ENCODE results near the gene PSMD5.

The PSMD5 gene

DNA sequence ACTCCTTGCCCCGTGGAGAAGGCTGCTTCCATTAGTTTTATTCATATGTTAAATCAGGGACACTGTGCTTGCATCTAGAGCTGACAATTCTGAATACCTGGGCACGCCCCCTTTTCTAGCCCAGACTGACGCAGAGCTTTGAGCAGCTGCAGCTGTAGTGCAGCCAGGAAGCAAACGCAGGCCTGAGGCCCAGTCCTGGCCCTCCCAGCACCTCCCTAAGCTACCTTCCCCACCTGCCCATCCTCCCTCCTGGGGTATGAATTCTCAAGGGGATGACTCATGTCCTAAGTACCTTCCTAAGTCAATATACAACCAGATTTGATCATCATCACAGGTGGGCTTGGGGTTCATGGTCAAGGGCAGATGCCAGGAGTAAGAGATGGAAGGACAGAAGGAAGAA lies 30.8 kb upstream of the PSMD5 start:
- no peak overlapping the region for H3K27ac ChIP-seq
- peaks cover 8% of the 10 kb centered on the region for H3K36me3 ChIP-seq
- no peak overlapping the region for H3K4me3 ChIP-seq (ENCODE audit: low read depth in 1 of 2, low read length in 1 of 2)
- no peaks in the 10 kb centered on the region for H3K9me3 ChIP-seq
- H3K4me1 ChIP-seq (ENCODE audit: control insufficient read depth in 1 of 2, insufficient read depth in 1 of 2, low read depth in 1 of 2, low read length in 1 of 2): peaks cover 33 to 36% of the 10 kb centered on the region in 2 experiments
- TF ChIP-seq, protein P1, sequence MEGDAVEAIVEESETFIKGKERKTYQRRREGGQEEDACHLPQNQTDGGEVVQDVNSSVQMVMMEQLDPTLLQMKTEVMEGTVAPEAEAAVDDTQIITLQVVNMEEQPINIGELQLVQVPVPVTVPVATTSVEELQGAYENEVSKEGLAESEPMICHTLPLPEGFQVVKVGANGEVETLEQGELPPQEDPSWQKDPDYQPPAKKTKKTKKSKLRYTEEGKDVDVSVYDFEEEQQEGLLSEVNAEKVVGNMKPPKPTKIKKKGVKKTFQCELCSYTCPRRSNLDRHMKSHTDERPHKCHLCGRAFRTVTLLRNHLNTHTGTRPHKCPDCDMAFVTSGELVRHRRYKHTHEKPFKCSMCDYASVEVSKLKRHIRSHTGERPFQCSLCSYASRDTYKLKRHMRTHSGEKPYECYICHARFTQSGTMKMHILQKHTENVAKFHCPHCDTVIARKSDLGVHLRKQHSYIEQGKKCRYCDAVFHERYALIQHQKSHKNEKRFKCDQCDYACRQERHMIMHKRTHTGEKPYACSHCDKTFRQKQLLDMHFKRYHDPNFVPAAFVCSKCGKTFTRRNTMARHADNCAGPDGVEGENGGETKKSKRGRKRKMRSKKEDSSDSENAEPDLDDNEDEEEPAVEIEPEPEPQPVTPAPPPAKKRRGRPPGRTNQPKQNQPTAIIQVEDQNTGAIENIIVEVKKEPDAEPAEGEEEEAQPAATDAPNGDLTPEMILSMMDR (IDR thresholded peaks at IDR 0.05): no peak
- no peaks in the 10 kb centered on the region for H3K27me3 ChIP-seq

DNA sequence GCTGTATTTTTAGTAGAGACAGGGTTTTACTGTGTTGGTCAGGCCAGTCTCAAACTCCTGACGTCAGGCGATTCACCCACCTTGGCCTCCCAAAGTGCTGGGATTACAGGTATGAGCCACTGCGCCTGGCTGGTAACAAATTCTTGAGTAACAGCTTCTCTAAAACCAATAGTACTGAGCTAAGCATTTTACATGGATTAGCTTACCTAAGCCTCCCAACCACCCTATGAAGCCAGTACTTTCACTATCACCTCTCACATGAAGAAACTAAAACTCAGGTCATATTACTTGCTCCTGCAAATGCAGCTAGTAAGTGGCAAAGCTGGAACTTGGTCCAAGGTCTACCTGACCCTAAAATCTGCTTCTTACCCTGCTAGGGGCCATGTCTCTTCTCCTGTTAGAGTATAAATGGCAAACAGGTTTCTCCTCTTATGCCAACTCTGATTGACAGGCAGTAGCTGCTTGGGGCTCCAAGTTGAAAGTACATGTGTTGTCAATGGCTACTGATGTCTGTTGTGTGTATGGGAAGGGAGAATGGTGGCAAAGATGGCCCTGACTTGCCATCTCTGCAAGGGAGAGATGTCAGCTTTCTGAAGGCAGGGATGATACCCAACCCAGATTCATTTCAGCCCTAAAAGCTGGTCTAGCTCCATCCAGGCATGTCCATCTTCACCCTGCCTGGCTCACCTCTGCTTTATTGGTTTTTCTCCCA lies 30.2 kb upstream of the PSMD5 start:
- Histone ChIP-seq H3K27me3 (no peaks in the 10 kb centered on the region), H3K4me3 (ENCODE audit: low read depth in 1 of 2, low read length in 1 of 2) (no peak overlapping the region), H3K9me3 (no peaks in the 10 kb centered on the region), H3K36me3 (peaks cover 8% of the 10 kb centered on the region), H3K27ac (no peak overlapping the region), H3K4me1 (ENCODE audit: control insufficient read depth in 1 of 2, insufficient read depth in 1 of 2, low read depth in 1 of 2, low read length in 1 of 2) (peaks cover 37 to 41% of the 10 kb centered on the region in 2 experiments)
- TF ChIP-seq, protein P1 (IDR thresholded peaks at IDR 0.05): no peak

DNA sequence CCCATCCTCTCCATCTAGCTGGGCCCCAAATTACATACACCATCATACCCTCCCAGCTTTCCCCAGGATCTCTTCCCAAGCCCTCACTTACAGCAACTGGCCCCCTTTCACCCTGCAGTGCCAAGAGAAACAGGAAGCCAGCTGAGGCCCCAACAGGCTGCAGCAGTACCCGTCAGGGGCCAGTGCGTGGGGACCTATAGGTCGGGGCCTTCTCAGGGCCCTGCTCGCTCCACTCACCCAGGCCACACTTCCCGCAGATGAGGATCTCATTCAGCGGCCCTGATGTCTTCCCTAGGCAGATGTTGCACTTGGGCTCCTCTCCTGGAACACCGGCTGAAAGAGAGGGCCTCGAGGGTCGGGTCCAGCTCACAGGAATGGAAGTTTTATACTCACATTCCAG lies 27.5 kb upstream of the PSMD5 start:
- TF ChIP-seq, protein P1 (IDR thresholded peaks at IDR 0.05): no peak
- Histone ChIP-seq H3K36me3 (peaks cover 22% of the 10 kb centered on the region), H3K4me1 (ENCODE audit: control insufficient read depth in 1 of 2, insufficient read depth in 1 of 2, low read depth in 1 of 2, low read length in 1 of 2) (peaks cover 25 to 30% of the 10 kb centered on the region in 2 experiments), H3K9me3 (no peaks in the 10 kb centered on the region), H3K4me3 (ENCODE audit: low read depth in 1 of 2, low read length in 1 of 2) (no peak overlapping the region), H3K27me3 (no peaks in the 10 kb centered on the region), H3K27ac (peak overlapping the region; percentile 93)

DNA sequence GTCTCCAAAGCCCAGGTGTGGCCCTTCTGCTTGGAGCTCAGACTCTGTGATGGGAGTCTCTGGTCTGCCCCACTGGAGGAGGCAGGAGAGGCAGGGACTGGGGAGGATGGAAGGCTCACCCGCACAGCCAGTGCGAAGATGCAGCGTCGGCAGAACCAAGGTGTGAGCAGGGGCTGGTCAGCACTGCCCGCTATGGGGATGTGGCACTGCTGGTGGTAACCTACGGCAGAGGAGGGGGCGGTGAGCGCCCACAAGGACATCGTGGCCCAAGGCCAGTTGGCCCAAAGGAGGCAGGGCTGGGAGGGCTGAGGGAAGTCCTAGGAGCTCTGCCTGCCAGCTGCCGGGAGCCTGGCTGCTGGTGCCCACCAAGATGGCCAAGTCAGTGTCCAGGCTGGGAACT lies 27.0 kb upstream of the PSMD5 start:
- peaks cover 22 to 29% of the 10 kb centered on the region in 2 experiments for H3K4me1 ChIP-seq (ENCODE audit: control insufficient read depth in 1 of 2, insufficient read depth in 1 of 2, low read depth in 1 of 2, low read length in 1 of 2)
- no peaks in the 10 kb centered on the region for H3K27me3 ChIP-seq
- TF ChIP-seq, protein P1 (IDR thresholded peaks at IDR 0.05): no peak
- peaks cover 24% of the 10 kb centered on the region for H3K36me3 ChIP-seq
- H3K9me3 ChIP-seq: no peaks in the 10 kb centered on the region
- H3K4me3 ChIP-seq (ENCODE audit: low read depth in 1 of 2, low read length in 1 of 2): peak overlapping the region; percentile 83 to 94
- H3K27ac ChIP-seq: peak overlapping the region; percentile 93

DNA sequence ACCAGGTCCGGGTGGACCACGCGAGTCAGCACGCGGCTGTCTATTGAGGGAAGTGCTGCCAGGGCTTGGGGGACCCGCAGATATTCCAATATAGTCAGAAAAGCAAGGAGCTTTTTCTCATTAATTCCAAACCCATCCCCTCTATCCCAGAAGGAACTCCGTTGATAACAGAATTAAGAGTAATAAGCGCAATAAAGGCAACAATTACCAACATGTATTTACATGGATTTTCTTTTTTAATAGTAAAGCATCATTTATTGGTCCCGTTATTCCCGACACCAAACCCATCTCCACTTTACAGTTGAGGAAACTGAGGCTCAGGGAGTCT lies 26.6 kb upstream of the PSMD5 start:
- Histone ChIP-seq H3K27ac (peak overlapping the region; percentile 93), H3K27me3 (no peaks in the 10 kb centered on the region), H3K4me1 (ENCODE audit: control insufficient read depth in 1 of 2, insufficient read depth in 1 of 2, low read depth in 1 of 2, low read length in 1 of 2) (peaks cover 22 to 29% of the 10 kb centered on the region in 2 experiments), H3K36me3 (peaks cover 24% of the 10 kb centered on the region), H3K4me3 (ENCODE audit: low read depth in 1 of 2, low read length in 1 of 2) (peak overlapping the region; percentile 83 to 94), H3K9me3 (no peaks in the 10 kb centered on the region)
- TF ChIP-seq, protein P1 (IDR thresholded peaks at IDR 0.05): no peak
